ENCODE results near the gene HIGD1C. TPM values are rescaled to one million over a fixed set of nuclear protein-coding genes. Genes with fewer than 3 reads are reported as not detected.

HIGD1C gene
- total RNA-seq, 1 experiment from 2014 or later: not detected

GRCh38 chr12:50981319-50982239, 29.2 kb downstream of the HIGD1C start:
- no peak for TF ChIP-seq CTCF (conservative IDR thresholded peaks at IDR 0.05)
- Histone ChIP-seq H3K23me2 (ENCODE audit: insufficient read length, low read depth, low read length, poor library complexity, severe bottlenecking) (no peaks in the 10 kb centered on the region), H2AFZ (ENCODE audit: low read length) (no peak overlapping the region), H3K4me2 (ENCODE audit: insufficient read depth, insufficient read length, low read length) (no peak overlapping the region), H2BK15ac (ENCODE audit: low read depth, low read length) (no peak overlapping the region), H3K9me3 (ENCODE audit: control insufficient read depth, low read depth, low read length) (no peaks in the 10 kb centered on the region), H3K18ac (ENCODE audit: insufficient read length, low read depth, low read length) (no peak overlapping the region), H3K4me1 (ENCODE audit: insufficient read depth, low read length) (no peaks in the 10 kb centered on the region), H3K14ac (ENCODE audit: insufficient read depth, low read length) (no peak overlapping the region), H2BK20ac (ENCODE audit: low read depth, low read length, poor library complexity, severe bottlenecking) (no peak overlapping the region), H3T11ph (ENCODE audit: low read length) (no peak overlapping the region), H4K8ac (replicated peaks; ENCODE audit: insufficient read length, low read depth, low read length) (no peak overlapping the region), H3K23ac (ENCODE audit: insufficient read length, low read depth, low read length) (no peak overlapping the region), H4K91ac (ENCODE audit: insufficient read length, low read depth, low read length) (no peak overlapping the region), H2BK12ac (ENCODE audit: insufficient read length, low read depth, low read length) (no peak overlapping the region), H3K27me3 (ENCODE audit: insufficient read depth, low read length) (no peaks in the 10 kb centered on the region), H3K79me1 (ENCODE audit: insufficient read depth, low read depth, low read length, poor library complexity, severe bottlenecking) (no peaks in the 10 kb centered on the region), H2AK5ac (ENCODE audit: insufficient read length, low read length) (no peak overlapping the region), H3K4ac (ENCODE audit: low read depth, low read length) (no peak overlapping the region), H4K5ac (ENCODE audit: insufficient read length, low read depth, low read length) (no peak overlapping the region), H4K20me1 (ENCODE audit: control insufficient read depth, insufficient read depth, insufficient read length) (no peaks in the 10 kb centered on the region), H2BK120ac (ENCODE audit: low read depth, low read length, poor library complexity, severe bottlenecking) (no peak overlapping the region), H3K56ac (ENCODE audit: insufficient read length, low read depth, low read length) (no peak overlapping the region), H3K27ac (ENCODE audit: insufficient read length, low read depth, low read length) (no peak overlapping the region), H3K9ac (ENCODE audit: extremely low read depth, insufficient read length, low read length) (no peak overlapping the region), H3K79me2 (ENCODE audit: insufficient read depth, low read length) (no peaks in the 10 kb centered on the region), H2BK5ac (ENCODE audit: insufficient read length, low read length) (no peak overlapping the region)
- DNase-seq: no peak
- Mint-ChIP-seq H3K9me3 (peaks cover 1 to 3% of the 10 kb centered on the region in 2 experiments; a peak in 3 of 5 replicates), H3K4me3 (no peak overlapping the region), H3K36me3 (ENCODE audit: insufficient read depth in 1 of 3, low read depth in 3 of 3) (peaks cover under 1 to 5% (median 2%) of the 10 kb centered on the region in 3 experiments; a peak in 4 of 7 replicates), H3K4me1 (peaks cover 2 to 7% of the 10 kb centered on the region in 2 experiments), H3K27me3 (ENCODE audit: low read depth) (no peaks in the 10 kb centered on the region), H3K27ac (peak overlapping the region in 1 of 3 experiments; percentile 62; a peak in 2 of 7 replicates)
- no CpG with 5 or more reads among the region's 6 CpGs for WGBS (ENCODE audit: extremely low coverage, insufficient read length, low lambda C conversion rate)

Data from H9 (cell line).